HG02938 (cell line): ENCODE measurements around the gene SYT13.

Experiments
- ATAC-seq: cut with Tn5 transposase; IDR thresholded peaks from one replicate; pipeline ENCODE4 v1.9.1; 2021; ENCODE audit warnings: mild to moderate bottlenecking, moderate library complexity; ENCODE audit not compliant: unreplicated experiment

The SYT13 gene

DNA sequence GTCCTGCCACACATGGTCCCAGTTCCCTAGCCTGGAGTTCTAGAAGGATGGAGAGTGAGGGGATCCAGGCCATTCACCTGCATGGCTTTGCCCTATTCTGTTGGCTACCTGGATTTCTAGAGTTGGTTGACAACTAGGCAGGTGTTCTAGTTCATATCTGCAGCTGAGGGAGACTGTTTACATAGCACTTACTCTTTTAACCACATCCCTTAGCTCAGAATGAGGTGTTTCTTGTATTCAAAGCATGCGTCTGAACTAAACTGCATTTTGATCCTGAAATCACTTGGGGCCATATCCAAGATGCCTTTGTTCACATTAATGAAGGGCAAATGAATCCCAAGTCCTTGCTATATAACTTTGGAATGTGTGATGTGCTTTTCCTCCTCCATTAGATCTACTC, 60.9 kb downstream of the SYT13 start:
- ATAC-seq: no peak

DNA sequence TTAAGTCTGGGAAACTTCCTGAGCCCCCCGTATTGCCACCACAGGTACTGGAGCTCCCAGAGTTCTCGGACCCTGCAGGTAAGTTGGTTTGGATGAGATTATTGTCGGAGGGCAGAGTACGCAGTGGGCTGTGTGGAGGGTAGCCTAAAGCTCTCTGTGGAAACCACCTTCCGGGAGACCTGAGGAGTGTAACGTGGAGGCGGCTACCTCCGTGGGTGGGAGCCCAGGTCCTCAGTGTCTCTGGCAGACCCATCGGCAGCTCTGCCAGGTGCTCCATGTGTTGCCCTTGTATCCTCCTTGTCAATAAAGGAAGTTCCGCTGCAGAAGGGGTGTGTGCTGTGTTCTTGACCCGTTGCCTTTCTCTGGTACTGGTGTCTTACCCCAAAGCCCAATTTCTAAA, 61.4 kb downstream of the SYT13 start:
- ATAC-seq: no peak

- ATAC-seq: no peak
Observed at GRCh38 chr11:45223496-45223895, 62.6 kb downstream of the SYT13 start.

GRCh38 chr11:45219411-45219810, 66.7 kb downstream of the SYT13 start:
- ATAC-seq: no peak

- ATAC-seq: no peak
Observed at GRCh38 chr11:45218705-45219104, 67.4 kb downstream of the SYT13 start.

DNA sequence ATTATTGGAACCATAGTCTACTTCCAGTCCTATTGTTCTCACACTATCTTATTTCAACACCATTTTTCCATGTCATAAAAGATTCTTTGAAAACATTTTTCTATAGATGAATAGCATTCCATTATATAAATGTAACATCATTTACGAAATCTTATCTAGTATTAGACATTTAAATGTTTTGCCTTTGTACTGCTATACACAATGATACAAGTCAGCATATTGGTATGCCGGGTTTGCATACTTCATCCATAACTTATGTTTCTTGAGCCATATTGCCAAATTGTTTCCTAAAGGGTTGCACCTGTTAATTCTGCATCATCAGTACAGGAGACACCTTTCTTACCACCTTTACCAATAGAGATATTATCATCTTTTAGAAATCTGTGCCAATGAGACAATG, 68.2 kb downstream of the SYT13 start:
- ATAC-seq: no peak

- no peak for ATAC-seq
Observed at GRCh38 chr11:45216901-45217300, 69.2 kb downstream of the SYT13 start.

DNA sequence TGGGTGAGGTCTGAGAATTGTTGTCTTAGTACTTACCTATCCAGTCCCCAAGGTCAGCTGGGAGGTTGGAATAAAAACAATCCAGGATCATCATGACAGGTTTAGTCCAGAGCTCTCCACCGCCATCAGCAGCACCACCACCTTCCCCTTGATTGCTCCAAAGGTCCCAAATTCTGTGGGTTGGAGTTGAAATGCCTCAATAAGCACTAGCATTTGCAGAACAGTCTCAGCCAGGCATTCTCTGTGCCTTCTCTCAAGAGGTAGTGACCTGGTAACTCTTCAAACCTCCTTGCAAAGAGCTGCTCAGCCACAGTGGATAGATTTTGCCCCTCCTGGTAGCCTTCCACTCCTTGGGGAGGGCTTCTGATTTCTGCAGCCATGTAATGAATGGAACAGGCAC, 70.1 kb downstream of the SYT13 start:
- no peak for ATAC-seq

- ATAC-seq: no peak
Observed at GRCh38 chr11:45215098-45215865, 70.9 kb downstream of the SYT13 start.

GRCh38 chr11:45213717-45214116, 72.4 kb downstream of the SYT13 start:
- no peak for ATAC-seq

- no peak for ATAC-seq
Observed at GRCh38 chr11:45213316-45213665, 72.8 kb downstream of the SYT13 start.

- ATAC-seq: no peak
Observed at GRCh38 chr11:45212566-45213315, 73.4 kb downstream of the SYT13 start.

DNA sequence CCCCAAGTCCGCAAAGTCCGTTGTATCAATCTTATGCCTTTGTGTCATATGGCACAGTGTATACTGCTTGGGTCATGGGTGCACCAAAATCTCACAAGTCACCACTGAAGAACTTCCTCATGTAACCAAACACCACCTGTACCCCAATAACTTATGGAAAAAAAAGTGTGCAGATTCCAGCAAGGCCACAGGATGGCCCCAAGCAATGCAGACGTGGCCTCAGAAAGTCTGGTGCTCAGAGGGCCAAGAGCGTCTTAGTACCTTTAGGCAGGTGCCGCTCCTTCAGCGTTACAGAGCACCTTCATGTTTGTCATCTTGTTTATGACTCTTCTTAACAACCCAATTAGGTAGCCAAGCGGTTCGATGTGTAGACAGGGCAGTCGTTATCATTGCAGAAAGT, 74.4 kb downstream of the SYT13 start:
- ATAC-seq: no peak

DNA sequence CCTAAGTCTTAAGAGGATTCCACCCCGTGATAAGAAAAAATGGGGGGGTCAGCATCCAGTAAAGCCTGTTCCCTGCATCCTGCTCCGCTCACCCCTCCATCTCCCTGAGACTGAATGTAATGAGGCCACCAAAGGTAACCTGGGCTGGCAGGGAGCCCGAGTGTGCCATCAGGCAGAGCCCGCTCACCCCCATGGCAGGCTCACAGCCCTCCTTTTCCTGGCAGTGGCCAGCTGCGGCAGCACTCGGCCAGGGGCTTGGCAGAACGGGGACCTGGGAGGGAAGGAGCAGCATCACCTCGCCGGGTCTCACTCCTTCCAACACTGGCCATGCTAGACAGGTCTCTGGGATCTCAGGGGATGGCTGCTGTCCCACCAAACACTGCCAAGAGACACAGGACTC, 75.3 kb downstream of the SYT13 start:
- no peak for ATAC-seq

- no peak for ATAC-seq
Observed at GRCh38 chr11:45209891-45210699, 76.0 kb downstream of the SYT13 start.

DNA sequence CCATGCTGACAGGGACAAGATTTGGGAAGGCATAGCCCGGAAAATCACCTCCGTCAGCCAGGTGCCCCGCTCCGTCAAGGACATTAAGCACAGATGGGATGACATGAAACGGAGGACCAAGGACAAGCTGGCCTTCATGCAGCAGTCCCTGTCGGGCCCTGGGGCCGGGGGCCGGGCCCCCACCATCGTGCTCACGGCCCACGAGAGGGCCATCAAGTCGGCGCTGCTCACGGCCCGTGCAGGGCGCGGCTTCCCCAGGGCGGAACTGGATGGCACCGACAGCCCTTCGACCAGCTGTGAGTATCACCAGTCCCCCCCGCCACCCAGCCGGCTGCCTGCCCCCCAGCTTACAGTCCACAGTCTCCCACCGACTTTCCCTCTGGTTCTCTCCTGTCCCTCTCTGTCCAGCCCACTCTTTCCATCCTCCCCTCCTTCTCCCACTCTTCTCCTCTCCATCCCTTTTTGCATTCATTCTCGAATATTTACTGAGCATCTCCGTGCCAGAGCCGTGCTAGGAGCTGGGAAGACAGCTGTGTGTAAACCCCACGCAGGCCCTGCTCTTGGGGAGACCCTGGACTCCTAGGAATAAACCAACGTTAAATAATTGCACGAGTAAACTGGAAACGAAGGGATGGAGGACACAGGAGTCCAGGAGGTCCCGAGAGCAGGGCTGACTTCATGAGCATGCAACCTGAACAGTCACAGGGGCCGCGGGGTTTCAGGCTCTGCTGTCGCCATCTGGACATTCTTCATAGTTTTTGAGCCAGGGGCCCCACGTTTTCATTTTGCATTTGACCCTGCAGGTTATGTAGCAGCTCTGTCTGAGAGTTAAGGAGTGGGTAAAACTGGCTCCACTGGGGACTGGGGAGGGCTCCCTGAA, 76.9 kb downstream of the SYT13 start:
- no peak for ATAC-seq

GRCh38 chr11:45208135-45208534, 78.0 kb downstream of the SYT13 start:
- no peak for ATAC-seq

DNA sequence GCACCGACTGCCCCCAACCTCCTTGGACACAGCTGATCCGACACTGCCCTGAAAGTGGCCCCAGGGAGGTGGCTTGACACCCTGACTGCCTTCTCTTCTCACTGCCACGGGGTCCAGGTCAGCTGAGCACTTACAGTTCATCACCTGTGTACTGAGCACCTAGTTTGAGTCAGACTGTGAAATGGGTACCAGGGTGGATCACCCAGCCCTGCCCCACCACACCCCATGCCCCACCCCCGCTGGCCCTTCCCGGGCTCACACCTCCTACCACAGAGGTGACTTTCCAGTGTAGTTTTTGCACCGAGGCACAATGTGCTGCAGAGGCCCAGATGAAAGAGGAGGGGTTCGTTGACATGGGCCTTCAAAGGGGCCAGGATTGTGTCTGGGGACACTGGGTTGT, 80.2 kb downstream of the SYT13 start:
- no peak for ATAC-seq

DNA sequence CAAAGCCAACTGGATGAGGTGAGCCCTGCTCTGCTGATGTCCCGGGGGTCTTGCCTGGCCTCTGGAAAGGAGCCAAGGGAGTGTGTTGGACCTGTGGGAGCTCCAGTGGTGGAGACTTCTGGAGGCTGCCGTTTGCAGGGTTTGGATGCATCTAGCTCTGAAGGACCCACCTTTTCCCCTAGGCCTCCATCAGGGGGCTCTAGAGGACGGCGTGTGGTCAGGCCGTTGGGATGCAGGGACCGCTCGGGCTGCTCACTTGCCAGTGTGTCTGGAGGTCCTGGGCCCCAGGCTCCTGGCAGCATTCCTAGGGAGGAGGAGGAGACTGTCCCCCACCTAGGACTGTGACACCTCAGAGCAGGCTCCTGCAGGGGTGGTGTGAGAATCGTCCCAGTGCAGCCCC, 81.4 kb downstream of the SYT13 start:
- ATAC-seq: no peak

GRCh38 chr11:45193695-45194094, 92.4 kb downstream of the SYT13 start:
- no peak for ATAC-seq
